Measurements from ENCODE around the gene BPIFA1. TPM values are rescaled to one million over a fixed set of nuclear protein-coding genes. Genes with fewer than 3 reads are reported as not detected.

Gene BPIFA1
- total and polyA plus RNA-seq, 11 donors = not detected

GRCh38 chr20:33255005-33255404 is 19.2 kb downstream of the BPIFA1 start:
- no peaks in the 10 kb centered on the region for H3K4me1 ChIP-seq
- ATAC-seq = no peak

DNA sequence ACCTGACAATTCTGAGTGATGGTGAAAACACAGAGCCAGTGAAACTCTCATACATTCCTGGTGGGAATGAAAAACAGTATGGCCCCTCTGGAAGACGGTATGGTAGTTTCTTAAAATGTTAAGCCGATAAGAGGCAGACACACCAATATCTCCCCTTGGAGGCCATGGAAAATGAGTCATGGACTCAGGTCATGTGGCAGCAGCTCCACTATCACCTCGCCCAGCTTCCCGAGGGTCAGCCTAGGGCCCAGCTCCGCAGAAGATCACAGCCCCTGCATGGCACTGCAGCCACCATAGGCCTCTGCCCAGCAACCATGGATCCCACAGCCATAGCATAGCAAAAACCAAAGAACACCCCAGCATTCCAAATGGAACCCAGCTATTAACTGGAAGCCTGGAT is 21.4 kb downstream of the BPIFA1 start:
- no peaks in the 10 kb centered on the region for H3K36me3 ChIP-seq
- no peak overlapping the region for H3K27ac ChIP-seq
- WGBS, 4 donors = 57 to 69% (median 63%) methylated on average over 5 of the region's 5 CpGs
- TF ChIP-seq, protein P1, sequence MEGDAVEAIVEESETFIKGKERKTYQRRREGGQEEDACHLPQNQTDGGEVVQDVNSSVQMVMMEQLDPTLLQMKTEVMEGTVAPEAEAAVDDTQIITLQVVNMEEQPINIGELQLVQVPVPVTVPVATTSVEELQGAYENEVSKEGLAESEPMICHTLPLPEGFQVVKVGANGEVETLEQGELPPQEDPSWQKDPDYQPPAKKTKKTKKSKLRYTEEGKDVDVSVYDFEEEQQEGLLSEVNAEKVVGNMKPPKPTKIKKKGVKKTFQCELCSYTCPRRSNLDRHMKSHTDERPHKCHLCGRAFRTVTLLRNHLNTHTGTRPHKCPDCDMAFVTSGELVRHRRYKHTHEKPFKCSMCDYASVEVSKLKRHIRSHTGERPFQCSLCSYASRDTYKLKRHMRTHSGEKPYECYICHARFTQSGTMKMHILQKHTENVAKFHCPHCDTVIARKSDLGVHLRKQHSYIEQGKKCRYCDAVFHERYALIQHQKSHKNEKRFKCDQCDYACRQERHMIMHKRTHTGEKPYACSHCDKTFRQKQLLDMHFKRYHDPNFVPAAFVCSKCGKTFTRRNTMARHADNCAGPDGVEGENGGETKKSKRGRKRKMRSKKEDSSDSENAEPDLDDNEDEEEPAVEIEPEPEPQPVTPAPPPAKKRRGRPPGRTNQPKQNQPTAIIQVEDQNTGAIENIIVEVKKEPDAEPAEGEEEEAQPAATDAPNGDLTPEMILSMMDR (IDR thresholded peaks at IDR 0.05) = no peak
- intact Hi-C loops (cut with DNase I) = no loop called here
- ATAC-seq = no peak
- H3K9me3 ChIP-seq = peaks cover 0 to 12% (median 0%) of the 10 kb centered on the region in 12 donors
- H3K4me3 ChIP-seq = no peak overlapping the region
- no peak for DNase-seq
- peaks cover 0 to 14% (median 0%) of the 10 kb centered on the region in 9 donors for H3K27me3 ChIP-seq
- peaks cover 0 to 7% (median 0%) of the 10 kb centered on the region in 12 donors for H3K4me1 ChIP-seq

More at GRCh38 chr20:33255005-33255404, 19.2 kb downstream of the BPIFA1 start:
- intact Hi-C loops (cut with DNase I) = no loop called here
- H3K9me3 ChIP-seq = peaks cover 0 to 7% (median 0%) of the 10 kb centered on the region in 12 donors
- no peaks in the 10 kb centered on the region for H3K36me3 ChIP-seq
- TF ChIP-seq, protein P1 (IDR thresholded peaks at IDR 0.05) = no peak
- TF ChIP-seq POLR2A (IDR thresholded peaks at IDR 0.05) = no peak
- no peak for DNase-seq
- peaks cover 0 to 12% (median 0%) of the 10 kb centered on the region in 9 donors for H3K27me3 ChIP-seq
- 61 to 68% (median 63%) methylated on average over 2 of the region's 2 CpGs for WGBS, 4 donors
- H3K27ac ChIP-seq = no peak overlapping the region
- no peak overlapping the region for H3K4me3 ChIP-seq

DNA sequence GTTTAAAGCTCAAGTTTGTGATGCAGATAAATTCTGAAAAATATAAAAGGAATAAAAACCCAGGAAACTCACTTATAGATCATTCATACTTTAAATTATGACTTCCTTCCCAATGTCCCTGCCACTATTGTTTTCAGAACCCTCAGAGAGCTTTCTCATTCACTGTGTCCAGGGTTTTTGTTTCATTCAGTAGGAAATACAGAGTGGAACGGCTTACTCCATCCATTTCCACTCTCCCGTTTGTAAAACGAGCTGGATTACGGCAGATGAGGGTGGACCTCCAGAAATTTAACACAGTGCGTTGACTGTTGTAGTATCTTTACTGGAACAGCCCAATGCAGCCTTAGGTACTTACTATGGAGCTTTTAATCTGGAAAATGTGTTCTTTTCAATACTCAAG is 23.6 kb downstream of the BPIFA1 start:
- TF ChIP-seq, protein P1 (IDR thresholded peaks at IDR 0.05) = no peak
- TF ChIP-seq POLR2A (IDR thresholded peaks at IDR 0.05) = no peak

GRCh38 chr20:33261465-33261864 is 25.7 kb downstream of the BPIFA1 start:
- peaks cover 0 to 13% (median 0%) of the 10 kb centered on the region in 12 donors for H3K4me1 ChIP-seq
- peak overlapping the region in 1 of 12 donors; percentile 42 for H3K27ac ChIP-seq
- ATAC-seq (no peak), DNase-seq (no peak)
- WGBS, 4 donors = 65 to 84% (median 70%) methylated on average over 4 of the region's 4 CpGs
- no peak overlapping the region for H3K4me3 ChIP-seq
- intact Hi-C loops (cut with DNase I) = no loop called here
- peaks cover 0 to 14% (median 0%) of the 10 kb centered on the region in 9 donors for H3K27me3 ChIP-seq
- TF ChIP-seq POLR2A (IDR thresholded peaks at IDR 0.05) = no peak
- TF ChIP-seq, protein P1 (IDR thresholded peaks at IDR 0.05) = no peak
- peaks cover 0 to 7% (median 0%) of the 10 kb centered on the region in 12 donors for H3K9me3 ChIP-seq
- no peaks in the 10 kb centered on the region for H3K36me3 ChIP-seq

More for the DNA sequence above, 23.6 kb downstream of the BPIFA1 start:
- no peak for ATAC-seq
- intact Hi-C loops (cut with DNase I) = no loop called here
- peaks cover 0 to 14% (median 0%) of the 10 kb centered on the region in 9 donors for H3K27me3 ChIP-seq
- no peak overlapping the region for H3K27ac ChIP-seq
- H3K4me1 ChIP-seq = peaks cover 0 to 13% (median 0%) of the 10 kb centered on the region in 12 donors
- 52 to 70% (median 60%) methylated on average over 5 of the region's 5 CpGs for WGBS, 4 donors
- peaks cover 0 to 11% (median 0%) of the 10 kb centered on the region in 12 donors for H3K9me3 ChIP-seq
- no peak for DNase-seq
- no peak overlapping the region for H3K4me3 ChIP-seq
- no peaks in the 10 kb centered on the region for H3K36me3 ChIP-seq

Measured in heart left ventricle (tissue), 16 donors.